Endothelial cell (in vitro differentiated cells): Measurements from ENCODE around the gene GPER1. TPM values are rescaled to one million over a fixed set of nuclear protein-coding genes. Genes with fewer than 3 reads are reported as not detected.

Experiments used
- DNase-seq: peaks from one replicate; pipeline ENCODE4 v3.0.0; 2021; ENCODE audit warnings: low spot score
- H3K27ac Mint-ChIP-seq: one replicate; pipeline ENCODE4 v1.8.0; 2021; ENCODE audit warnings: mixed read lengths, inconsistent platforms; ENCODE audit not compliant: unreplicated experiment
- H3K27me3 Mint-ChIP-seq: one replicate; pipeline ENCODE4 v1.8.0; 2021; ENCODE audit warnings: mild to moderate bottlenecking, moderate library complexity, mixed read lengths, inconsistent platforms; ENCODE audit not compliant: unreplicated experiment
- H3K36me3 Mint-ChIP-seq: one replicate; pipeline ENCODE4 v1.8.0; 2021; ENCODE audit warnings: mild to moderate bottlenecking, low read depth, mixed read lengths, inconsistent platforms; ENCODE audit not compliant: unreplicated experiment
- H3K4me1 Mint-ChIP-seq: one replicate; pipeline ENCODE4 v1.8.0; 2021; ENCODE audit warnings: mild to moderate bottlenecking, mixed read lengths, inconsistent platforms; ENCODE audit not compliant: unreplicated experiment
- H3K4me3 Mint-ChIP-seq: one replicate; pipeline ENCODE4 v1.8.0; 2021; ENCODE audit warnings: mild to moderate bottlenecking, mixed read lengths, inconsistent platforms; ENCODE audit not compliant: unreplicated experiment
- H3K9me3 Mint-ChIP-seq: one replicate; pipeline ENCODE4 v1.8.0; 2021; ENCODE audit warnings: mixed read lengths, inconsistent platforms; ENCODE audit not compliant: unreplicated experiment
- CTCF ChIP-seq: fragments of 200-600 bp; sonication (generic); IDR thresholded peaks from one replicate; pipeline ENCODE4 v1.5.0; 2021; ENCODE audit warnings: antibody characterized with exemption; ENCODE audit not compliant: unreplicated experiment
- total RNA-seq: library from RNA; stranded (reverse); fragmentation: NEBNext Ultra II Directional; extraction: Animal tissue kit (Norgen Biotek cat#: 25700); gene quantifications from one replicate; pipeline ENCODE4 v1.2.1, GENCODE V29; 2021; ENCODE audit not compliant: unreplicated experiment

GPER1 gene
- total RNA-seq, 1 donor from 2014 or later, result 0.72 TPM

GRCh38 chr7:1081931-1082401 lies 5.9 kb upstream of the GPER1 start:
- no peak for TF ChIP-seq CTCF
- Mint-ChIP-seq H3K27me3 (peaks cover 2% of the 10 kb centered on the region), H3K27ac (no peak overlapping the region), H3K9me3 (no peaks in the 10 kb centered on the region), H3K4me1 (peaks cover 16% of the 10 kb centered on the region), H3K4me3 (no peak overlapping the region), H3K36me3 (no peaks in the 10 kb centered on the region)
- no peak for DNase-seq

- Mint-ChIP-seq H3K4me3 (peak overlapping the region; percentile 21), H3K4me1 (peaks cover 16% of the 10 kb centered on the region), H3K27ac (no peak overlapping the region), H3K9me3 (no peaks in the 10 kb centered on the region), H3K27me3 (peaks cover 2% of the 10 kb centered on the region), H3K36me3 (no peaks in the 10 kb centered on the region)
- no peak for DNase-seq
- TF ChIP-seq CTCF, result no peak
Measured at GRCh38 chr7:1083729-1084657, 3.9 kb upstream of the GPER1 start.

GRCh38 chr7:1085266-1085665 lies 2.6 kb upstream of the GPER1 start:
- H3K4me1 Mint-ChIP-seq, result peaks cover 13% of the 10 kb centered on the region
- no peak overlapping the region for H3K4me3 Mint-ChIP-seq
- H3K9me3 Mint-ChIP-seq, result no peaks in the 10 kb centered on the region
- no peak overlapping the region for H3K27ac Mint-ChIP-seq
- no peak for DNase-seq
- no peaks in the 10 kb centered on the region for H3K36me3 Mint-ChIP-seq
- H3K27me3 Mint-ChIP-seq, result peaks cover 3% of the 10 kb centered on the region
- no peak for TF ChIP-seq CTCF

- Mint-ChIP-seq H3K27me3 (peaks cover 3% of the 10 kb centered on the region), H3K4me3 (no peak overlapping the region), H3K4me1 (peaks cover 13% of the 10 kb centered on the region), H3K9me3 (no peaks in the 10 kb centered on the region), H3K27ac (no peak overlapping the region), H3K36me3 (no peaks in the 10 kb centered on the region)
- DNase-seq, result no peak
- no peak for TF ChIP-seq CTCF
Measured at GRCh38 chr7:1085910-1086421, 1.9 kb upstream of the GPER1 start.
